VCaP (cell line): ENCODE results near the gene FUT3.
"Not testable (repeated sequence)": the region's sequence is repeated elsewhere in the genome, so short reads cannot be mapped to it uniquely, and the experiment has no call there.

ENCODE experiments used
- H3K27ac ChIP-seq: fragments of 450-650 bp; 2 replicates; pipeline ENCODE4 v1.5.1; 2017
- TF ChIP-seq, protein P1 (sequence below): fragments of 450-650 bp; conservative IDR thresholded peaks from 2 replicates; pipeline ENCODE4 v1.5.1; 2017; ENCODE audit warnings: mild to moderate bottlenecking, moderate library complexity

The FUT3 gene

DNA sequence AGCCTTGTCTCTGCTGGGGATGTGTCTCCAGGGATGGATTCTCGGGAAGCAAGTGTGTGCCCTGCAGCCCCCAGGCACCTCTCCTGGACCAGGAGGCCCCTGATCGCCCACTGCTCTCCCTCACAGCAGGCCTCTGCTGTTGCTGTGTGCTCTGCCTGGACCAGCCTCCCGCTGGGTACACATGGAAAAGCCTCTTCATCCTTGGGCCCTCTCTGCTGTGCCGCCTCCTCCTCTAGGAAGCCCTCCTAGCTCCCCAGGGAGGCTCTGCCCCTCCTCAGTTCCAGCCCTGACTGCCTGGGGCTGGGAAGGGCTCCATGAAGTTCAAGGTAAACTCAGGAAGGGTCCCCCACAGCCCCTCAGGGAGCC lies 40.3 kb upstream of the FUT3 start:
- TF ChIP-seq, protein P1, sequence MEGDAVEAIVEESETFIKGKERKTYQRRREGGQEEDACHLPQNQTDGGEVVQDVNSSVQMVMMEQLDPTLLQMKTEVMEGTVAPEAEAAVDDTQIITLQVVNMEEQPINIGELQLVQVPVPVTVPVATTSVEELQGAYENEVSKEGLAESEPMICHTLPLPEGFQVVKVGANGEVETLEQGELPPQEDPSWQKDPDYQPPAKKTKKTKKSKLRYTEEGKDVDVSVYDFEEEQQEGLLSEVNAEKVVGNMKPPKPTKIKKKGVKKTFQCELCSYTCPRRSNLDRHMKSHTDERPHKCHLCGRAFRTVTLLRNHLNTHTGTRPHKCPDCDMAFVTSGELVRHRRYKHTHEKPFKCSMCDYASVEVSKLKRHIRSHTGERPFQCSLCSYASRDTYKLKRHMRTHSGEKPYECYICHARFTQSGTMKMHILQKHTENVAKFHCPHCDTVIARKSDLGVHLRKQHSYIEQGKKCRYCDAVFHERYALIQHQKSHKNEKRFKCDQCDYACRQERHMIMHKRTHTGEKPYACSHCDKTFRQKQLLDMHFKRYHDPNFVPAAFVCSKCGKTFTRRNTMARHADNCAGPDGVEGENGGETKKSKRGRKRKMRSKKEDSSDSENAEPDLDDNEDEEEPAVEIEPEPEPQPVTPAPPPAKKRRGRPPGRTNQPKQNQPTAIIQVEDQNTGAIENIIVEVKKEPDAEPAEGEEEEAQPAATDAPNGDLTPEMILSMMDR: no peak
- no peak overlapping the region for H3K27ac ChIP-seq

DNA sequence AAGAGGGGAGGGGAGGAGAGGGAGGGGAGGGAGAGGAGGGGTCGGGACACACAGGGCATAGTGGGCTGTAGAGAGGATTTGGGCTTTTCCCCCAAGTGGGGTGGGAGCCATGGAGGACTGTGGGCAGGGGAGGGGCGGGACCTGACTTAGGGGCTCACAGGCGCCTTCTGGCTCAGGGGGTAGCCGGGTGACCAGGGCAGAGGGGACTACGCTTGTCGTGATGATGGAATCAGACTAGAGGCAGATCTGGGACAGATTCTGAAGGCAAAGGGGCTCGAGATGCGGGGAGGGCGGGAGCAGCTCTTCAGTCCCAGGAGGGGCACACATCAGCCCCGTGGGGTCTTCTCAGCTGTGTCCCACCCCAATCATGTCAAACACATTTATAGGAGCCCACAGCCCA lies 38.9 kb upstream of the FUT3 start:
- no peak overlapping the region for H3K27ac ChIP-seq
- TF ChIP-seq, protein P1: no peak

DNA sequence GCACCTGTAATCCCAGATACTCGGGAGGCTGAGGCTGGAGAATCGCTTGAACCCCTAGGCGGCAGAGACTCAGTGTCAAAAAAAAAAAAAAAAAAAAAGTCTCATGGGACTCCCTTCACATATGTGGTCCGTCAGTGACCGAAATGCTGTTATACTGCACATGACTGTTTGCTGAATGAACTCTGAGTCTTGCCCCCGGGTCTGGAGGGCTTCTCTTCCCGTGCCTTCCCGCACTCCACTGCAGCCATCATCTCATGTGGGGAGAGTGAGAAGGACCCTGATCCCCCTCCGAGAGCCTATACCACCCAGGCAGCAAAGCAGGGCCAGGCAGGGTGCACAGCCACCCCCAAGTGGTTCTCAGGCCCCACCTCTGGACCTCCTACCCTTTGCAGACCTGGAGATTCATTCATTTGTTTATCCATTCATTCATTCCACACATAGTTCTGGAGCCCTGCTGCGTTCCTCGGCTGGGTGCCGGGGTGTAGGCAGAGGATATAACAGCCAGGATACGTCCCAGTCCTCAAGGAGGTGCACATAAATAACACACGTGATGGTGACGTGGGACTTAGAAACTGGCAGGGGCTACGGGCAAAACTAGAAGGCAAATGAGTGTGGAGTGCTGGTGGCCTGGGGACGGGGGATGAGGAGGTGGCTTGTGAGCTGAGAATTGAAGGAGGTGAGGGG lies 38.2 kb upstream of the FUT3 start:
- H3K27ac ChIP-seq: no peak overlapping the region
- TF ChIP-seq, protein P1: no peak

DNA sequence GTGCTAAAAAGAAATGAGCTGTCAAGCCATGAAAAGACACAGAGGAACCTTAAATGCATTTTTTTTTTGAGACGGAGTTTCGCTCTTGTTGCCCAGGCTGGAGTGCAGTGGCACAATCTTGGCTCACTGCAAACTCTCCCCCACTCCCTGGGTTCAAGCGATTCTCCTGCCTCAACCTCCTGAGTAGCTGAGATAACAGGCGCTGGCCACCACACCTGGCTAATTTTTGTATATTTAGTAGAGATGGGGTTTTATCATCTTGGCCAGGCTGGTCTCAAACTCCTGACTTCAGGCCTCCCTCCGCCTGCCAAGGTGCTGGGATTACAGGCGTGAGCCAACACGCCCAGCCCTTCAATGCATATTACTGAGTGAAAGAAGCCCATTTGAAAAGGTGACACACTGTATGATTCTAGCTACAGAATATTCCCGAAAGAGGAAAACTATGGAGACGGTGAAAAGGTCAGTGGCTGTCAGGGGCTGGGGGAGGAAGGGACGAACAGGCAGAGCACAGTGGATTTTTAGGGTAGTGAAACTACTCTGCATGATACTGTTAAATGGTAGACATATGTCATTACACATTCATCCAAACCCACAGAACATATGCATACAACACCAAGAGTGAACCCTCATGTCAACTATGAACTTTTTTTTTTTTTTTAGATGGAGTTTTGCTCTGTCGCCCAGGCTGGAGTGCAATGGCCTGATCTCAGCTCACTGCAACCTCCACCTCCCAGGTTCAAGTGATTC lies 33.0 kb upstream of the FUT3 start:
- not testable (repeated sequence) for H3K27ac ChIP-seq

DNA sequence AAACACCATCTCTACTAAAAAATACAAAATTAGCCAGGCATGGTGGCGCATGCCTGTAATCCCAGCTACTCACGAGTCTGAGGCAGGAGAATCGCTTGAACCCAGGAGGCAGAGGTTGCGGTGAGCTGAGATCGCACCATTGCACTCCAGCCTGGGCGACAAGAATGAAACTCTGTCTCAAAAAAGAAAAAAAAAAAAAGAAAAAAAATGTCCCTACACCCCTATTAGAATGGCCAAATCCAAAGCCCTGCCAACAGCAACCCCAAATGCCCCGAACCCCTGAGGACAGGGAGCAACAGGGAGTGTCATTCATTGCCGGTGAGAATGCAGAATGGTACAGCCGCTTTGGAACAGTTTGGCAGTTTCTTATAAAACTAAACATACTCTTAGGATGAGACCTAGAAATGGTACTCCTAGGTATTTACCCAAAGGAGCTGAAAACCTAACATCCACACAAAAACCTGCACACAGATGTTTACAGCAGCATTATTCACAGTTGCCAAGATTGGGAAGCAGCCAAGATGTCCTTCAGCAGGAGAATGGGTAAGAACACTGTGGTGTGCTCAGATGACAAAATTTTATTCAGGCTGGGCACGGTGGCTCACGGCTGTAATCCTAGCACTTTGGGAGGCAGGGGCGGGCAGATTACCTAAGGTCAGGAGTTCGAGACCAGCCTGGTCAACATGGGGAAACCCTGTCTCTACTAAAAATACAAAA lies 32.1 kb upstream of the FUT3 start:
- not testable (repeated sequence) for H3K27ac ChIP-seq

DNA sequence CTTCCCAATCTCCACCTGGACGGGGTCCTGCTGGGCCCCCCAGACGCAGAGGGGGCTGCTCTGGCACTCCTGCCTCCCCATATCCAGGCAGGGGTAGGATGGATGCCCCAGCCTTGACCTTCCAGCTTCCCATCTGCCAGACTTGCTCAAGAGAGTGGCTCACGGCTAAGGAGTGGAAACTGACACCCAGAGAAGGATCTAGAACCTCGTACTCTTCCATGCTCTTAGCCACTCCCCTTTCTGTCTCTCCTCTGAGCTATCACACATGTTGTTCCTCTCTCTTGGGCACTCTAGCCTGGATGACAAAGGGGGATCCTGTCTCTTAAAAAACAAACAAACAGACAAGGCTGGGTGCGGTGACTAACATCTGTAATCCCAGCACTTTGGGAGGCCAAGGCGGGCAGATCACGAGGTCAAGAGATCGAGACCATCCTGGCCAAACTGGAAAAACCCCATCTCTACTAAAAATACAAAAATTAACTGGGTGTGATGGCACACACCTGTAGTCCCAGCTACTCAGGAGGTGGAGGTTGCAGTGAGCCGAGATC lies 31.2 kb upstream of the FUT3 start:
- TF ChIP-seq, protein P1: no peak
- no peak overlapping the region for H3K27ac ChIP-seq

DNA sequence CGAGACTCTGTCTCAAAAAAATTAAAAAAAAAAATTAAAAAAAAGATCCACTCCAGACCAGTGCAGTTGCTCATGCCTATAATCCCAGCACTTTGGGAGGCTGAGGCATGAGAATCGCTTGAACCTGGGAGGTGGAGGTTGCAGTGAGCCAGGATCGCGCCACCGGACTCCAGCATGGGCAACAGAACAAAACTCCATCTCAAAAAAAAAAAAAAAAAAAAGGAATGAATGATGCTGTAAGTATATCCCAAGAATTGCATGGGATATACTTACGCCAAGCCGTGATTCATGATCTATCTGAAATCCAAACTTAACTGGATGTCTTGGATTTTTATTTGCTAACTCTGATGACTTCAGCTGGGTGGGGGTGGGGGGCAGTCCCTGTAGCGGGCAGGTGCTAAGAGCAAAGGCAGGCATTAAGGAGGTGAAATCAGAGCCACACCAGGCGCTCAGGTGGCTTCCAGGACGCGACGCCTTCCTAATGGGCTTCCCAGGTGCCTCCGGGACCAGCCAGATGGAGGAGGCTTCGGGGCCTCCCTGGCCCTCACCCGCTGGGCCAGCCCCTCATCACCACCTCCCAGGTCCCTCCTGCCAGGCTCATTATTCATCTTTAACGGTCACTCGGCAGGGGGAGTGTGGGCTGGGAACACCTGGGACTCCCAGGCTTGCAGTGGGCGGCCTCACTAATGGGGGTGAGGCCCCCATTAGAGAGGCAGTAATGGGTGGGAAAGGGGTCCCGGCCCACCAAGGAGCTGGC lies 30.5 kb upstream of the FUT3 start:
- TF ChIP-seq, protein P1: no peak
- H3K27ac ChIP-seq: no peak overlapping the region

DNA sequence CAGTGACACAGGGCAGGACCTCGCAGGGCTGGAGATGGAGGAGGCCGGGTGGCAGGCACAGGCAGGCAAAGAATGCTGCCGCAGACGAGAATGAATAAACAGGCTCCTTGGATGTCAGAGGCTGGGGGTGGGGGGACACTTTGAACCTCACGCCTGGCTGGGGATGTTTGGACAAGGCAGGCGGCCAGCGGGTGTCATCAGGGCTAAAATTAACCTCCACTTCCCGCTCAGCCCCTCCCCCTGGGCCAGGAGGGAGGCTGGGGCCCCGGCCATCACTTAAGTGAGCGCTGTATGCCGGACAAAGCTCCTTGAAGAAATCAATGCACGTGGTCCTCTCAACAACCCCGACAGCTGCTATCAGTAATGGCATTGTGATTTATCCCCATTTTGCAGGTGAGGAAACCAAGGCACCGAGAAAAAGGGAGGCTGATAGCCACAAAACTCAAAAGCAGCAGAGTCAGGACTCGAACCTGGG lies 29.4 kb upstream of the FUT3 start:
- TF ChIP-seq, protein P1: no peak
- H3K27ac ChIP-seq: no peak overlapping the region
